GM12878 (cell line): ENCODE measurements around the gene SUGCT. TPM values are rescaled to one million over a fixed set of nuclear protein-coding genes. Genes with fewer than 3 reads are reported as not detected.

ENCODE experiments used
- ATAC-seq: fragments of 200-7000 bp; cut with Tn5 transposase; 3 replicates; pipeline ENCODE4 v1.9.1; 2020; ENCODE audit warnings: mild to moderate bottlenecking, moderate library complexity
- BruUV-seq: library from RNA; stranded (reverse); fragments of 400-500 nt; replicated peaks from 2 replicates; lab custom pipeline; 2021; lab: Mats Ljungman, UMichigan
- CTCF ChIA-PET: fragments of 300-600 bp; sonication (Branson Sonifier 250); formaldehyde crosslinking; extraction: SDS; loops from one replicate; lab custom pipeline; 2021; ENCODE audit warnings: inconsistent platforms; lab: Yijun Ruan, JAX
- POLR2A ChIA-PET: fragments of 350-600 bp; formaldehyde crosslinking; extraction: SDS; loops from one replicate; lab custom pipeline; 2021; ENCODE audit warnings: inconsistent platforms; lab: Charles Lee
- RAD21 ChIA-PET: fragments of 300-600 bp; sonication (Branson Sonifier 250); formaldehyde crosslinking; loops from one replicate; lab custom pipeline; 2023; ENCODE audit warnings: antibody characterized with exemption; ENCODE audit not compliant: unreplicated experiment; lab: Charles Lee
- SMC1A ChIA-PET: fragments of 300-600 bp; sonication (Branson Sonifier 250); formaldehyde crosslinking; loops from one replicate; lab custom pipeline; 2023; ENCODE audit not compliant: unreplicated experiment, uncharacterized antibody; lab: Charles Lee
- DNase-seq: peaks from one replicate; pipeline ENCODE4 v3.0.0-alpha.2; 2011; ENCODE audit warnings: low read depth, low spot score
- FAIRE-seq: peaks from 3 replicates; lab custom pipeline; 2011; peaks lifted over from hg19 to GRCh38; lab: Jason Lieb, UNC
- H2AFZ ChIP-seq: 2 replicates; pipeline ENCODE4 v1.6.0; 2011; ENCODE audit warnings: low read depth, low read length, control low read depth; ENCODE audit not compliant: control insufficient read depth
- H3K27ac ChIP-seq: 2 replicates; pipeline ENCODE4 v1.5.1; 2011; ENCODE audit warnings: control low read depth; ENCODE audit not compliant: control insufficient read depth, insufficient read depth
- H3K27me3 ChIP-seq, 2 experiments: replicated peaks in 1 of 2; 2 replicates each; pipeline versions ENCODE4 v1.6.0 to v1.6.1; 2011; ENCODE audit warnings: low read length in 1 of 2; ENCODE audit not compliant: control insufficient read depth in 2 of 2, insufficient read depth in 2 of 2
- H3K36me3 ChIP-seq, 2 experiments: 2 replicates each; pipeline ENCODE4 v1.5.1; 2011; ENCODE audit warnings: low read length in 1 of 2; ENCODE audit not compliant: control insufficient read depth in 2 of 2, insufficient read depth in 2 of 2
- H3K4me1 ChIP-seq: 2 replicates; pipeline ENCODE4 v1.6.1; 2011; ENCODE audit warnings: mild to moderate bottlenecking, low read length, moderate library complexity, mixed read lengths; ENCODE audit not compliant: control insufficient read depth, insufficient read depth
- H3K4me2 ChIP-seq: 2 replicates; pipeline ENCODE4 v1.6.0; 2011; ENCODE audit warnings: control low read depth; ENCODE audit not compliant: control insufficient read depth, insufficient read depth
- H3K4me3 ChIP-seq: fragments of 200-600 bp; sonication (generic); 2 replicates; pipeline ENCODE4 v1.5.1; 2016
- H3K79me2 ChIP-seq: 2 replicates; pipeline ENCODE4 v1.6.0; 2011; ENCODE audit warnings: low read length; ENCODE audit not compliant: control insufficient read depth, insufficient read depth
- H3K9ac ChIP-seq: 2 replicates; pipeline ENCODE4 v1.8.0; 2011; ENCODE audit warnings: low read length, control low read depth, mixed read lengths; ENCODE audit not compliant: control insufficient read depth, insufficient read depth
- H3K9me3 ChIP-seq: replicated peaks from 3 replicates; pipeline ENCODE4 v1.5.1; 2011; ENCODE audit warnings: mild to moderate bottlenecking, low read length; ENCODE audit not compliant: control insufficient read depth, insufficient read depth
- H4K20me1 ChIP-seq: 2 replicates; pipeline ENCODE4 v1.6.0; 2011; ENCODE audit not compliant: control insufficient read depth, insufficient read depth
- EED ChIP-seq: sonication (generic); IDR thresholded peaks from 2 replicates; pipeline ENCODE4 v1.6.1; 2016; ENCODE audit warnings: antibody characterized with exemption, low read depth
- NBN ChIP-seq: fragments of 450-650 bp; IDR thresholded peaks from 2 replicates; pipeline ENCODE4 v1.6.1; 2016
- TBL1XR1 ChIP-seq: IDR thresholded peaks from 2 replicates; pipeline ENCODE4 v1.6.1; 2012; ENCODE audit warnings: low read depth, low read length, improper control_type of control experiment
- TCF3 ChIP-seq: IDR thresholded peaks from 2 replicates; pipeline ENCODE4 v1.6.1; 2012; ENCODE audit warnings: low read depth, mild to moderate bottlenecking, low read length, borderline replicate concordance; ENCODE audit not compliant: insufficient read depth
- WGBS: methylation state at CpG from one replicate; pipeline ENCODE4 v1.1.6; 2016; ENCODE audit warnings: low lambda C conversion rate; ENCODE audit not compliant: insufficient replicate concordance, insufficient coverage; ENCODE audit errors: missing lambda C conversion rate; 5-methylcytosine and 5-hydroxymethylcytosine counted together
- in situ Hi-C: fragments of 300-500 bp; cut with MboI; formaldehyde crosslinking; loops from 9 replicates; pipeline ENCODE4 v1.14.3; 2018; ENCODE audit warnings: mixed read lengths
- intact Hi-C: fragments of 100-400 bp; cut with micrococcal nuclease; formaldehyde crosslinking; loops from one replicate; pipeline ENCODE4 v1.14.2; 2022; ENCODE audit not compliant: unreplicated experiment
- polyA plus RNA-seq, 11 experiments: library from polyadenylated mRNA; depleted of rRNA in 4 of 11; unstranded in 6 of 11; stranded (reverse) in 5 of 11; fragments of >200 nt; fragmentation: Nextera tagmentation in 4 of 11; fragmentation: Illumina TruSeq in 1 of 11; extraction: Ambion mirVana in 4 of 11; extraction: Trizol in 1 of 11; gene quantifications; 1 replicate in 1 of 11; 2 replicates in 10 of 11; pipeline versions ENCODE4 v1.2.1 to v1.2.3, GENCODE V29; 2011 to 2016; ENCODE audit warnings: inconsistent platforms in 2 of 11, missing spikeins in 2 of 11, low read depth in 1 of 11
- total RNA-seq, 4 experiments: library from RNA; depleted of rRNA in 3 of 4; stranded (reverse); fragments of >200 nt in 3 of 4; fragmentation: Illumina TruSeq in 1 of 4; extraction: Trizol in 1 of 4; gene quantifications; 2 replicates each; pipeline versions ENCODE4 v1.2.1 to v1.2.3, GENCODE V29; 2013 to 2021
- TF ChIP-seq, protein P1 (sequence below): IDR thresholded peaks from 2 replicates; pipeline ENCODE4 v1.6.1; 2011; ENCODE audit warnings: borderline replicate concordance, low read depth, mild to moderate bottlenecking, moderate library complexity, low read length; ENCODE audit not compliant: insufficient read depth, poor library complexity, severe bottlenecking
- TF ChIP-seq, protein P2 (sequence below): IDR thresholded peaks from 2 replicates; pipeline ENCODE4 v1.6.1; 2011; ENCODE audit warnings: borderline replicate concordance, low read depth, mild to moderate bottlenecking, moderate library complexity, mixed read lengths, low read length; ENCODE audit not compliant: insufficient read depth; ENCODE audit errors: extremely low read length

Gene SUGCT
- total and polyA plus RNA-seq, 10 of the 15 experiments (the other 5 are each of a cell fraction or from before 2014, with no cell fraction given) = 0.08 to 1.2 (median 0.67) TPM; not detected in 1

GRCh38 chr7:40753455-40753854 is 618.6 kb downstream of the SUGCT start (continued):
- TF ChIP-seq, protein P1, sequence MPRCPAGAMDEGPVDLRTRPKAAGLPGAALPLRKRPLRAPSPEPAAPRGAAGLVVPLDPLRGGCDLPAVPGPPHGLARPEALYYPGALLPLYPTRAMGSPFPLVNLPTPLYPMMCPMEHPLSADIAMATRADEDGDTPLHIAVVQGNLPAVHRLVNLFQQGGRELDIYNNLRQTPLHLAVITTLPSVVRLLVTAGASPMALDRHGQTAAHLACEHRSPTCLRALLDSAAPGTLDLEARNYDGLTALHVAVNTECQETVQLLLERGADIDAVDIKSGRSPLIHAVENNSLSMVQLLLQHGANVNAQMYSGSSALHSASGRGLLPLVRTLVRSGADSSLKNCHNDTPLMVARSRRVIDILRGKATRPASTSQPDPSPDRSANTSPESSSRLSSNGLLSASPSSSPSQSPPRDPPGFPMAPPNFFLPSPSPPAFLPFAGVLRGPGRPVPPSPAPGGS = no peak
- TF ChIP-seq, protein P2, sequence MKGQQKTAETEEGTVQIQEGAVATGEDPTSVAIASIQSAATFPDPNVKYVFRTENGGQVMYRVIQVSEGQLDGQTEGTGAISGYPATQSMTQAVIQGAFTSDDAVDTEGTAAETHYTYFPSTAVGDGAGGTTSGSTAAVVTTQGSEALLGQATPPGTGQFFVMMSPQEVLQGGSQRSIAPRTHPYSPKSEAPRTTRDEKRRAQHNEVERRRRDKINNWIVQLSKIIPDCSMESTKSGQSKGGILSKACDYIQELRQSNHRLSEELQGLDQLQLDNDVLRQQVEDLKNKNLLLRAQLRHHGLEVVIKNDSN = no peak
- TF ChIP-seq, all 136 proteins: peak for 0

DNA sequence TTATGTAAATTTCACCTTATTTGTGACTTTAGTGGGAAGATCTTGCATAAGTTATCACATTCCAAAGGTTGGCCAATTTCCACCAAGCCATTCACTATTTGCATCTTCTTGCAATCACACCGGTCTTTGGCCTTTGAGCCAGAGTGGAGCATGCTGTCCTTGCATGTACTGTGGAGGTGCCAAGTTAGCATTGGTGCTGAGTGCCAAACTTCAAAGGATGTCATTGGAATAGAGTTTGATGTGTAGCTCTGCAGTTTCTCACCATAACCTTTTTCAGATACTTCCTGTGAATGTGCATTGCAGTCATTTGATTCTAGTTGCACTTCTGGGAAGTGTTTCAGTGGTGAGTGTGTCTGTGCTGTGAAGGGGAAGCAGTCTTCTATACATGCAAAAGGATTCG is 620.6 kb downstream of the SUGCT start:
- Histone ChIP-seq H3K27me3 (no peaks in the 10 kb centered on the region), H3K4me1 (no peaks in the 10 kb centered on the region), H4K20me1 (no peaks in the 10 kb centered on the region), H3K27ac (no peak overlapping the region), H3K79me2 (no peaks in the 10 kb centered on the region)
- no peak for ATAC-seq
- intact Hi-C loops = no loop called here
- WGBS = 36% methylated on average over 2 of the region's 2 CpGs
- RAD21 ChIA-PET = no interaction called here
- BruUV-seq = no TSS peak
- TF ChIP-seq NBN = no peak
- TF ChIP-seq TBL1XR1 = no peak
- TF ChIP-seq TCF3 = no peak
- no peak for TF ChIP-seq EED
- TF ChIP-seq, all 136 proteins: peak for 0
- ChIA-PET CTCF (no interaction called here), SMC1A (interaction anchor here (1.1 kb wide), 1 partner anchor 14 kb away, joined by 3 read pairs; no protein-coding TSS in a partner anchor), POLR2A (no interaction called here)
- H3K4me3 ChIP-seq = no peak overlapping the region
- no peak overlapping the region for H3K4me2 ChIP-seq
- in situ Hi-C loops = no loop called here
- H3K9me3 ChIP-seq = no peaks in the 10 kb centered on the region
- no peak for DNase-seq
- no peaks in the 10 kb centered on the region for H3K36me3 ChIP-seq
- H3K9ac ChIP-seq = no peak overlapping the region
- H2AFZ ChIP-seq = no peak overlapping the region
- FAIRE-seq = no peak
